HCT116 (cell line): ENCODE data around the gene TECTA.

Experiments
- TF ChIP-seq, protein P1 (sequence below), 3 experiments: fragments of 200-600 bp in 1 of 3; sonication (generic) in 1 of 3; IDR thresholded peaks in 2 of 3; conservative IDR thresholded peaks in 1 of 3; 2 replicates each; pipeline ENCODE4 v1.5.1; 2012 to 2017; ENCODE audit warnings: low read depth in 2 of 3, low read length in 2 of 3, antibody characterized with exemption in 1 of 3, borderline replicate concordance in 1 of 3, control low read depth in 1 of 3, mild to moderate bottlenecking in 1 of 3, mixed read lengths in 1 of 3, mixed run types in 1 of 3, moderate library complexity in 1 of 3; ENCODE audit not compliant: insufficient read depth in 1 of 3
- TF ChIP-seq, protein P2 (sequence below): IDR thresholded peaks from 2 replicates; pipeline ENCODE4 v1.6.1; 2011; ENCODE audit warnings: mild to moderate bottlenecking, low read length, moderate library complexity; ENCODE audit not compliant: insufficient replicate concordance; ENCODE audit errors: extremely low read depth

DNA sequence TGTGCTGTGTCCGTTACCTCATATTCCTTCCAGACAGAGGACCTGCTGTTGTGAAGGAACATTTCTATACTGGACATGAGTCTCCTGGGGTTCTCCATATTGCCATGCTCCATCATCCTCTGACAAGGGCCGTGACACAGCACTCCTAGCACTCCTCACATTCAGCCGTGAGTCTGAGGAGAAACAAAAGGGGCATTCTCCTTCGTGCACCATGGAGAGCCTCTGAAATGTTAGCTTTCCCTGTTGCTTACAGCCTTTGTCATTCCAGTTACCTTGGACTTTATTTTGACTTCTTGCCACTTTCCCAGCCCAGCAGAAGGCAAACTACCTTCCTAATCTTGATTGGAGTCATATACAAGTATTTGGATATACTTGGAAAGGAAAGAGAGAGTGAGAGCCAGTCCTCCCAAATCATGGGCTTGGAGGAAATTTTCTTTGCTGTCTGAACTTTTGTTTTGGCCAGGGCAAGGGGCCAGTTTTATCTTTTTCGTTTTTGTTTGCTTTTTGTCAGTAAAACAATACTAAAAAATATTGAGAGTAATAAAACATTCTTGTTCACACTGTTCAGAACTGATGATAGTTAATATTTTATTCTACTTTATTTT, 29.1 kb upstream of the TECTA start:
- TF ChIP-seq, protein P1, sequence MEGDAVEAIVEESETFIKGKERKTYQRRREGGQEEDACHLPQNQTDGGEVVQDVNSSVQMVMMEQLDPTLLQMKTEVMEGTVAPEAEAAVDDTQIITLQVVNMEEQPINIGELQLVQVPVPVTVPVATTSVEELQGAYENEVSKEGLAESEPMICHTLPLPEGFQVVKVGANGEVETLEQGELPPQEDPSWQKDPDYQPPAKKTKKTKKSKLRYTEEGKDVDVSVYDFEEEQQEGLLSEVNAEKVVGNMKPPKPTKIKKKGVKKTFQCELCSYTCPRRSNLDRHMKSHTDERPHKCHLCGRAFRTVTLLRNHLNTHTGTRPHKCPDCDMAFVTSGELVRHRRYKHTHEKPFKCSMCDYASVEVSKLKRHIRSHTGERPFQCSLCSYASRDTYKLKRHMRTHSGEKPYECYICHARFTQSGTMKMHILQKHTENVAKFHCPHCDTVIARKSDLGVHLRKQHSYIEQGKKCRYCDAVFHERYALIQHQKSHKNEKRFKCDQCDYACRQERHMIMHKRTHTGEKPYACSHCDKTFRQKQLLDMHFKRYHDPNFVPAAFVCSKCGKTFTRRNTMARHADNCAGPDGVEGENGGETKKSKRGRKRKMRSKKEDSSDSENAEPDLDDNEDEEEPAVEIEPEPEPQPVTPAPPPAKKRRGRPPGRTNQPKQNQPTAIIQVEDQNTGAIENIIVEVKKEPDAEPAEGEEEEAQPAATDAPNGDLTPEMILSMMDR (IDR thresholded peaks at IDR 0.05 in 2 of 3, conservative IDR thresholded peaks at IDR 0.05 in 1 of 3; ENCODE audit: borderline replicate concordance in 1 of 3, insufficient read depth in 1 of 3, low read depth in 2 of 3, low read length in 2 of 3): no peak
- TF ChIP-seq, protein P2, sequence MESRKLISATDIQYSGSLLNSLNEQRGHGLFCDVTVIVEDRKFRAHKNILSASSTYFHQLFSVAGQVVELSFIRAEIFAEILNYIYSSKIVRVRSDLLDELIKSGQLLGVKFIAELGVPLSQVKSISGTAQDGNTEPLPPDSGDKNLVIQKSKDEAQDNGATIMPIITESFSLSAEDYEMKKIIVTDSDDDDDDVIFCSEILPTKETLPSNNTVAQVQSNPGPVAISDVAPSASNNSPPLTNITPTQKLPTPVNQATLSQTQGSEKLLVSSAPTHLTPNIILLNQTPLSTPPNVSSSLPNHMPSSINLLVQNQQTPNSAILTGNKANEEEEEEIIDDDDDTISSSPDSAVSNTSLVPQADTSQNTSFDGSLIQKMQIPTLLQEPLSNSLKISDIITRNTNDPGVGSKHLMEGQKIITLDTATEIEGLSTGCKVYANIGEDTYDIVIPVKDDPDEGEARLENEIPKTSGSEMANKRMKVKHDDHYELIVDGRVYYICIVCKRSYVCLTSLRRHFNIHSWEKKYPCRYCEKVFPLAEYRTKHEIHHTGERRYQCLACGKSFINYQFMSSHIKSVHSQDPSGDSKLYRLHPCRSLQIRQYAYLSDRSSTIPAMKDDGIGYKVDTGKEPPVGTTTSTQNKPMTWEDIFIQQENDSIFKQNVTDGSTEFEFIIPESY: no peak
